MM.1S (cell line): ENCODE results near the gene CFAP65.
A peak's percentile ranks its signal among the peaks of the same experiment; 100 is the strongest.

ENCODE experiments used
- DNase-seq: peaks from one replicate; pipeline ENCODE4 v3.0.0-alpha.2; 2015
- H2AFZ ChIP-seq: fragments of 300-600 bp; sonication (generic); 2 replicates; pipeline ENCODE4 v1.6.0; 2016; ENCODE audit warnings: antibody characterized with exemption, low read length
- H3F3A ChIP-seq: fragments of 300-600 bp; sonication (generic); 2 replicates; pipeline ENCODE4 v1.6.1; 2016; ENCODE audit warnings: mild to moderate bottlenecking, antibody characterized with exemption, low read length, moderate library complexity, mixed read lengths; ENCODE audit not compliant: insufficient read depth
- H3K27ac ChIP-seq: fragments of 300-600 bp; sonication (generic); 2 replicates; pipeline ENCODE4 v1.5.1; 2016; ENCODE audit warnings: mild to moderate bottlenecking, low read length
- H3K27me3 ChIP-seq: fragments of 300-600 bp; sonication (generic); replicated peaks from 2 replicates; pipeline ENCODE4 v1.6.0; 2016; ENCODE audit warnings: low read length; ENCODE audit not compliant: insufficient read depth
- H3K36me3 ChIP-seq: fragments of 300-600 bp; sonication (generic); replicated peaks from 2 replicates; pipeline ENCODE4 v1.6.1; 2016; ENCODE audit warnings: mild to moderate bottlenecking, low read length, mixed read lengths; ENCODE audit not compliant: insufficient read depth
- H3K4me1 ChIP-seq: fragments of 300-600 bp; sonication (generic); 2 replicates; pipeline ENCODE4 v1.6.1; 2016; ENCODE audit warnings: low read length, mixed read lengths
- H3K4me2 ChIP-seq: fragments of 300-600 bp; sonication (generic); 2 replicates; pipeline ENCODE4 v1.6.0; 2016; ENCODE audit warnings: low read depth, low read length
- H3K4me3 ChIP-seq: fragments of 300-600 bp; sonication (generic); 2 replicates; pipeline ENCODE4 v1.5.1; 2016; ENCODE audit warnings: low read length, mixed read lengths
- H3K79me2 ChIP-seq: fragments of 300-600 bp; sonication (generic); 2 replicates; pipeline ENCODE4 v1.6.1; 2016; ENCODE audit warnings: mixed run types, low read length, mixed read lengths
- H3K9ac ChIP-seq: fragments of 300-600 bp; sonication (generic); 2 replicates; pipeline ENCODE4 v1.6.1; 2016; ENCODE audit warnings: low read length, mixed read lengths
- H3K9me2 ChIP-seq: fragments of 300-600 bp; sonication (generic); replicated peaks from 2 replicates; pipeline ENCODE4 v1.6.1; 2016; ENCODE audit warnings: mild to moderate bottlenecking, low read length, mixed read lengths; ENCODE audit not compliant: insufficient read depth
- H3K9me3 ChIP-seq: fragments of 300-600 bp; sonication (generic); replicated peaks from 2 replicates; pipeline ENCODE4 v1.6.1; 2016; ENCODE audit warnings: mild to moderate bottlenecking, low read length, mixed read lengths; ENCODE audit not compliant: insufficient read depth
- H4K20me1 ChIP-seq: fragments of 300-600 bp; sonication (generic); 2 replicates; pipeline ENCODE4 v1.6.1; 2016; ENCODE audit warnings: mild to moderate bottlenecking, low read length, moderate library complexity, mixed read lengths; ENCODE audit not compliant: insufficient read depth
- CTCF ChIP-seq: fragments of 300-600 bp; sonication (generic); IDR thresholded peaks from 2 replicates; pipeline ENCODE4 v1.5.1; 2016; ENCODE audit warnings: antibody characterized with exemption, low read length, mixed read lengths
- EZH2 ChIP-seq: fragments of 300-600 bp; sonication (generic); optimal IDR thresholded peaks from 2 replicates; pipeline ENCODE3; 2017; ENCODE audit warnings: low read depth, mild to moderate bottlenecking, antibody characterized with exemption, low read length, mixed read lengths
- EZH2phosphoT487 ChIP-seq: fragments of 300-600 bp; sonication (generic); IDR thresholded peaks from 2 replicates; pipeline ENCODE4 v1.6.1; 2018; ENCODE audit warnings: antibody characterized with exemption, low read length

The CFAP65 gene

DNA sequence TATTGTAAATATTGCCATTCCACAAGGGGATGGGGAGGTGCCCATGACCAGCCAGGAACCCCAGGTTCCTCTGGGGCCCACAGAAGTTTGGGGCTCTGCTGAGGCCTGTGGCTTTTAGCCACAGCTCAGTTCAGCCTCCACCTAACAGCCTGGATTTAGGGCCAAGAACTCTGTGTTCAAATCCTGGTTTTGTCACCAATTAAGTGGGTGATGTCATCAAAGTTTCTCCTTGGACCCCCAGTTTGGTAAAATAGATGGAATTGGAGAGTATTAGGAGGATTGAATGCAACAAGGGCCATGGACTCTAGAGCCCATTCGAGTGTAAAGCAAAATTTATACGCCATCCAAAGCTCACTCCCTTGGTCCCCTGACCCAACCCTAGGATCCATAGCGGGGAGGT is 53.2 kb downstream of the CFAP65 start:
- no peaks in the 10 kb centered on the region for H4K20me1 ChIP-seq
- H3F3A ChIP-seq, result no peaks in the 10 kb centered on the region
- peaks cover 98% of the 10 kb centered on the region for H3K27me3 ChIP-seq
- no peaks in the 10 kb centered on the region for H3K4me1 ChIP-seq
- H3K79me2 ChIP-seq, result no peaks in the 10 kb centered on the region
- H3K9me3 ChIP-seq, result no peaks in the 10 kb centered on the region
- no peak overlapping the region for H3K4me3 ChIP-seq
- no peak overlapping the region for H3K27ac ChIP-seq
- TF ChIP-seq EZH2 (no peak), CTCF (no peak), EZH2phosphoT487 (no peak)
- no peak overlapping the region for H3K9ac ChIP-seq
- H2AFZ ChIP-seq, result no peak overlapping the region
- H3K36me3 ChIP-seq, result no peaks in the 10 kb centered on the region
- H3K4me2 ChIP-seq, result no peak overlapping the region
- no peaks in the 10 kb centered on the region for H3K9me2 ChIP-seq
- no peak for DNase-seq

DNA sequence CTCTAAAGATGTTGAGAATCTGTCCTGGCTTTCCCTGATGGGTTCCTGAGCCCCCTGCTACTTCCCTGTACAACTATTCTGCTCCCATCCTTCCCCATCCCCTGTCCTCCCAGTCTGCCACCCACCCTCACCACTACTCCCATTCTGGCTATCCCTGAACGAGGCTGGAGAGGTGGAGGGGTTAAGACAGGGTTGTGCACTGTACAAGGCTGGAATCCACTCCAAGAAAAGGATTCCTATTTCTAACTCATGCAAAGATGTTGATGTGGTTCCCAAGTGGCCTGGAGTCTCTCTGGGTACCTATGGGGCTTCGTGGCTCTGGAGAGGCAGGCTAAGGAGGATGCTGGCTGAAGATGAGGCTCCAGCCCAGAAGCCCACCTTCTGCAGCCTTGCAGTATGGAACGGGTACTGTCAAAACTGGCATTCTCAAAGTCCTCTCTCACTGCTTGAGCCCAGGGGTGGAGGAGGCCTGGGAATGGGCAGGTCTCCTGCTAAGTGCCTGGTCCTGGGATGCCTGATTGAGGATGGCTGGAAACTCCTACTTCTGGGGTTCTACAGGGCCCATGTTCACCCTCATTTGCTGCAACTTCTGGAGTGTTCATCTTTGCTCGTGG is 55.1 kb downstream of the CFAP65 start:
- no peak overlapping the region for H3K27ac ChIP-seq
- H3K4me3 ChIP-seq, result no peak overlapping the region
- H3K4me2 ChIP-seq, result no peak overlapping the region
- TF ChIP-seq EZH2 (no peak), CTCF (no peak), EZH2phosphoT487 (no peak)
- no peaks in the 10 kb centered on the region for H3K9me3 ChIP-seq
- H3K79me2 ChIP-seq, result no peaks in the 10 kb centered on the region
- no peaks in the 10 kb centered on the region for H3K36me3 ChIP-seq
- no peaks in the 10 kb centered on the region for H3F3A ChIP-seq
- H4K20me1 ChIP-seq, result no peaks in the 10 kb centered on the region
- peaks cover 95% of the 10 kb centered on the region for H3K27me3 ChIP-seq
- no peak overlapping the region for H3K9ac ChIP-seq
- no peaks in the 10 kb centered on the region for H3K4me1 ChIP-seq
- no peaks in the 10 kb centered on the region for H3K9me2 ChIP-seq
- no peak overlapping the region for H2AFZ ChIP-seq
- peak; percentile 2 for DNase-seq

- peak; percentile 2 for DNase-seq
- Histone ChIP-seq H3K4me1 (peaks cover 5% of the 10 kb centered on the region; the same call in 1 of the 2 replicates), H3F3A (no peaks in the 10 kb centered on the region), H3K79me2 (no peaks in the 10 kb centered on the region), H3K27me3 (peaks cover 93% of the 10 kb centered on the region), H4K20me1 (no peaks in the 10 kb centered on the region), H3K36me3 (no peaks in the 10 kb centered on the region), H3K27ac (no peak overlapping the region), H3K4me2 (no peak overlapping the region), H3K4me3 (no peak overlapping the region), H3K9me3 (no peaks in the 10 kb centered on the region), H2AFZ (no peak overlapping the region), H3K9ac (no peak overlapping the region), H3K9me2 (no peaks in the 10 kb centered on the region)
- no peak for TF ChIP-seq CTCF
- no peak for TF ChIP-seq EZH2phosphoT487
- no peak for TF ChIP-seq EZH2
Observed at GRCh38 chr2:218985325-218986091, 55.8 kb downstream of the CFAP65 start.
